ENCODE data around the gene SMYD5. TPM values are rescaled to one million over a fixed set of nuclear protein-coding genes. Genes with fewer than 3 reads are reported as not detected.

Gene SMYD5
- total and polyA plus RNA-seq, 9 of the 15 experiments (the other 6 are each of a cell fraction or from before 2014, with no cell fraction given), result 11.4 to 56.8 (median 32.0) TPM

- no peak for TF ChIP-seq ZNF143 (CRISPR knock-in tag; IDR thresholded peaks at IDR 0.05)
- no peak for TF ChIP-seq ZKSCAN3 (CRISPR knock-in tag; IDR thresholded peaks at IDR 0.05)
- TF ChIP-seq SMARCA5 (IDR thresholded peaks at IDR 0.05), result no peak
- no peak for TF ChIP-seq RREB1 (CRISPR knock-in tag; IDR thresholded peaks at IDR 0.05)
- no peak for TF ChIP-seq E2F1 (CRISPR knock-in tag; IDR thresholded peaks at IDR 0.05)
- no peak for TF ChIP-seq ZBTB1 (CRISPR knock-in tag; IDR thresholded peaks at IDR 0.05; ENCODE audit: borderline replicate concordance, low read depth)
Observed at GRCh38 chr2:73249636-73250035, 35.6 kb downstream of the SMYD5 start (continued).

Data from K562 (cell line).